ENCODE results near the gene UGDH.
A peak's percentile ranks its signal among the peaks of the same experiment; 100 is the strongest.
"Not testable (repeated sequence)": the region's sequence is repeated elsewhere in the genome, so short reads cannot be mapped to it uniquely, and the experiment has no call there.

The UGDH gene

GRCh38 chr4:39532237-39532636, 5.0 kb upstream of the UGDH start:
- not testable (repeated sequence) for FAIRE-seq; DNase-seq (ENCODE audit: extremely low spot score, insufficient read length, low read depth)

- no peak for DNase-seq (ENCODE audit: extremely low spot score, insufficient read length, low read depth)
Measured at GRCh38 chr4:39530682-39531081, 3.4 kb upstream of the UGDH start.

GRCh38 chr4:39529534-39529933, 2.3 kb upstream of the UGDH start:
- FAIRE-seq (no peak), DNase-seq (ENCODE audit: extremely low spot score, insufficient read length, low read depth) (no peak)

More at GRCh38 chr4:39530682-39531081, 3.4 kb upstream of the UGDH start:
- FAIRE-seq = no peak

GRCh38 chr4:39528061-39528465, 824 bp upstream of the UGDH start:
- no peak for DNase-seq (ENCODE audit: extremely low spot score, insufficient read length, low read depth)
- FAIRE-seq = no peak

GRCh38 chr4:39526765-39527295, 409 bp downstream of the UGDH start:
- DNase-seq (ENCODE audit: extremely low spot score, insufficient read length, low read depth) (peak; percentile 12), FAIRE-seq (peak; percentile 50)

- no peak for DNase-seq (ENCODE audit: extremely low spot score, insufficient read length, low read depth)
- FAIRE-seq = peak; percentile 18
Measured at GRCh38 chr4:39525822-39526690, 1.2 kb downstream of the UGDH start.

- DNase-seq (ENCODE audit: extremely low spot score, insufficient read length, low read depth) (no peak), FAIRE-seq (no peak)
Measured at GRCh38 chr4:39524161-39524957, 2.9 kb downstream of the UGDH start.

GRCh38 chr4:39522068-39522467, 5.2 kb downstream of the UGDH start:
- FAIRE-seq = no peak
- DNase-seq (ENCODE audit: extremely low spot score, insufficient read length, low read depth) = no peak

- DNase-seq (ENCODE audit: extremely low spot score, insufficient read length, low read depth) (no peak), FAIRE-seq (no peak)
Measured at GRCh38 chr4:39521253-39521919, 5.9 kb downstream of the UGDH start.

GRCh38 chr4:39518484-39518883, 8.8 kb downstream of the UGDH start:
- no peak for DNase-seq (ENCODE audit: extremely low spot score, insufficient read length, low read depth)
- FAIRE-seq = no peak

GRCh38 chr4:39516407-39516966, 10.8 kb downstream of the UGDH start:
- FAIRE-seq = no peak
- no peak for DNase-seq (ENCODE audit: extremely low spot score, insufficient read length, low read depth)

GRCh38 chr4:39515669-39516401, 11.4 kb downstream of the UGDH start:
- not testable (repeated sequence) for FAIRE-seq; DNase-seq (ENCODE audit: extremely low spot score, insufficient read length, low read depth)

GRCh38 chr4:39514888-39515401, 12.3 kb downstream of the UGDH start:
- FAIRE-seq (no peak), DNase-seq (ENCODE audit: extremely low spot score, insufficient read length, low read depth) (no peak)

- not testable (repeated sequence) for FAIRE-seq; DNase-seq (ENCODE audit: extremely low spot score, insufficient read length, low read depth)
Measured at GRCh38 chr4:39514266-39514665, 13.0 kb downstream of the UGDH start.

GRCh38 chr4:39510348-39510929, 16.8 kb downstream of the UGDH start:
- DNase-seq (ENCODE audit: extremely low spot score, insufficient read length, low read depth) (no peak), FAIRE-seq (no peak)

- FAIRE-seq = no peak
- no peak for DNase-seq (ENCODE audit: extremely low spot score, insufficient read length, low read depth)
Measured at GRCh38 chr4:39505581-39505980, 21.7 kb downstream of the UGDH start.

- FAIRE-seq = no peak
- DNase-seq (ENCODE audit: extremely low spot score, insufficient read length, low read depth) = no peak
Measured at GRCh38 chr4:39504538-39504937, 22.7 kb downstream of the UGDH start.

GRCh38 chr4:39502664-39503035, 24.6 kb downstream of the UGDH start:
- not testable (repeated sequence) for DNase-seq (ENCODE audit: extremely low spot score, insufficient read length, low read depth); FAIRE-seq

Data from GM18507 (cell line).